BLaER1 treated with 17β-estradiol and CSF1 and Interleukin-3, amounts not matched to agents 10 nM and 100 nM (cell line): ENCODE results near the gene COQ9.
A peak's percentile ranks its signal among the peaks of the same experiment; 100 is the strongest.
"Not testable (repeated sequence)": the region's sequence is repeated elsewhere in the genome, so short reads cannot be mapped to it uniquely, and the experiment has no call there.

ENCODE experiments used
- H3K27ac ChIP-seq, 11 experiments: shearing (Covaris generic); formaldehyde crosslinking; 2 replicates each; pipeline ENCODE4 v1.8.1; 2022
- H3K27me3 ChIP-seq, 11 experiments: shearing (Covaris generic); formaldehyde crosslinking; 2 replicates each; pipeline ENCODE4 v1.8.1; 2022
- H3K36me3 ChIP-seq, 11 experiments: shearing (Covaris generic); formaldehyde crosslinking; 2 replicates each; pipeline ENCODE4 v1.8.1; 2022
- H3K4me1 ChIP-seq, 10 experiments: shearing (Covaris generic); formaldehyde crosslinking; 2 replicates each; pipeline ENCODE4 v1.8.1; 2022
- H3K4me2 ChIP-seq, 11 experiments: shearing (Covaris generic); formaldehyde crosslinking; 2 replicates each; pipeline ENCODE4 v1.8.1; 2022
- H3K4me3 ChIP-seq, 10 experiments: shearing (Covaris generic); formaldehyde crosslinking; 2 replicates each; pipeline ENCODE4 v1.8.1; 2022
- H3K9ac ChIP-seq, 11 experiments: shearing (Covaris generic); formaldehyde crosslinking; 2 replicates each; pipeline ENCODE4 v1.8.1; 2022
- H3K9me3 ChIP-seq, 11 experiments: shearing (Covaris generic); formaldehyde crosslinking; replicated peaks in 1 of 11; 2 replicates each; pipeline ENCODE4 v1.8.1; 2022
- H4K20me1 ChIP-seq, 11 experiments: shearing (Covaris generic); formaldehyde crosslinking; 2 replicates each; pipeline ENCODE4 v1.8.1; 2022
- Cebpa-rat ChIP-seq, 11 experiments: shearing (Covaris generic); IDR thresholded peaks; 2 replicates each; pipeline ENCODE4 v1.8.1; 2022

COQ9 gene

GRCh38 chr16:57486858-57487834 is 39.9 kb downstream of the COQ9 start:
- H3K4me1 ChIP-seq, result peaks cover 15 to 37% (median 28%) of the 10 kb centered on the region in 10 experiments
- no peaks in the 10 kb centered on the region for H3K27me3 ChIP-seq
- TF ChIP-seq Cebpa-rat (IDR thresholded peaks at IDR 0.05), result no peak
- H3K4me2 ChIP-seq, result peak overlapping the region; percentile 73 to 99 (median 98); a peak in 21 of 22 replicates
- peaks cover 5 to 16% (median 12%) of the 10 kb centered on the region in 11 experiments; a peak in 21 of 22 replicates for H3K9me3 ChIP-seq
- H3K36me3 ChIP-seq, result no peaks in the 10 kb centered on the region
- peak overlapping the region in 4 of 11 experiments; percentile 79 to 85 (median 81); a peak in 3 of 22 replicates for H3K9ac ChIP-seq
- peaks cover 0 to 32% (median 7%) of the 10 kb centered on the region in 11 experiments; a peak in 8 of 22 replicates for H4K20me1 ChIP-seq
- H3K4me3 ChIP-seq, result peak overlapping the region; percentile 69 to 96 (median 84); a peak in 17 of 20 replicates
- peak overlapping the region in 3 of 11 experiments; percentile 26 to 35 (median 30); a peak in 3 of 22 replicates for H3K27ac ChIP-seq

- Histone ChIP-seq H3K9me3 (peaks cover 5 to 32% (median 20%) of the 10 kb centered on the region in 11 experiments; a peak in 21 of 22 replicates), H3K36me3 (no peaks in the 10 kb centered on the region), H3K4me3 (no peak overlapping the region), H3K27me3 (no peaks in the 10 kb centered on the region), H4K20me1 (peaks cover 0 to 17% (median 7%) of the 10 kb centered on the region in 11 experiments; a peak in 7 of 22 replicates), H3K4me1 (peaks cover 25 to 52% (median 48%) of the 10 kb centered on the region in 10 experiments), H3K27ac (no peak overlapping the region), H3K9ac (no peak overlapping the region), H3K4me2 (no peak overlapping the region)
- no peak for TF ChIP-seq Cebpa-rat (IDR thresholded peaks at IDR 0.05)
Measured at GRCh38 chr16:57489229-57489628, 42.0 kb downstream of the COQ9 start.

GRCh38 chr16:57493767-57494166 is 46.5 kb downstream of the COQ9 start:
- peak overlapping the region in 9 of 11 experiments; percentile 34 to 87 (median 84); a peak in 18 of 22 replicates for H3K27ac ChIP-seq
- TF ChIP-seq Cebpa-rat (IDR thresholded peaks at IDR 0.05), result peak in 4 of 11 experiments; percentile 49 to 82 (median 66); a peak in 6 of 22 replicates

GRCh38 chr16:57497121-57497520 is 49.8 kb downstream of the COQ9 start:
- H3K36me3 ChIP-seq, result no peaks in the 10 kb centered on the region
- no peaks in the 10 kb centered on the region for H4K20me1 ChIP-seq
- TF ChIP-seq Cebpa-rat (IDR thresholded peaks at IDR 0.05), result no peak
- H3K9me3 ChIP-seq, result peaks cover 0 to 16% (median 7%) of the 10 kb centered on the region in 11 experiments; a peak in 10 of 22 replicates
- no peak overlapping the region for H3K4me3 ChIP-seq
- H3K4me1 ChIP-seq, result peaks cover 30 to 66% (median 60%) of the 10 kb centered on the region in 10 experiments
- no peaks in the 10 kb centered on the region for H3K27me3 ChIP-seq
- H3K27ac ChIP-seq, result no peak overlapping the region
- H3K4me2 ChIP-seq, result no peak overlapping the region
- no peak overlapping the region for H3K9ac ChIP-seq

More at GRCh38 chr16:57493767-57494166, 46.5 kb downstream of the COQ9 start:
- H3K4me2 ChIP-seq, result peak overlapping the region in 10 of 11 experiments; percentile 45 to 82 (median 70); a peak in 20 of 22 replicates
- no peaks in the 10 kb centered on the region for H3K27me3 ChIP-seq
- peak overlapping the region in 8 of 11 experiments; percentile 56 to 75 (median 68); a peak in 16 of 22 replicates for H3K9ac ChIP-seq
- peaks cover 13 to 39% (median 35%) of the 10 kb centered on the region in 10 experiments; a peak in 19 of 20 replicates for H3K4me1 ChIP-seq
- H3K9me3 ChIP-seq, result peaks cover 5 to 30% (median 20%) of the 10 kb centered on the region in 11 experiments; a peak in 21 of 22 replicates
- H4K20me1 ChIP-seq, result no peaks in the 10 kb centered on the region
- no peaks in the 10 kb centered on the region for H3K36me3 ChIP-seq
- peak overlapping the region in 5 of 10 experiments; percentile 0 to 40 (median 27); a peak in 7 of 20 replicates for H3K4me3 ChIP-seq

- H3K9ac ChIP-seq, result no peak overlapping the region
- H3K36me3 ChIP-seq, result no peaks in the 10 kb centered on the region
- H3K9me3 ChIP-seq, result peaks cover 0 to 7% (median 0%) of the 10 kb centered on the region in 11 experiments; a peak in 5 of 22 replicates
- H3K27ac ChIP-seq, result no peak overlapping the region
- TF ChIP-seq Cebpa-rat (IDR thresholded peaks at IDR 0.05), result no peak
- no peak overlapping the region for H3K4me3 ChIP-seq
- 0 out of 22 replicates have a peak, but pooled peaks cover 0 to 4% (median 0%) of the 10 kb centered on the region in 11 experiments for H3K27me3 ChIP-seq
- H3K4me1 ChIP-seq, result peaks cover 36 to 66% (median 60%) of the 10 kb centered on the region in 10 experiments
- H3K4me2 ChIP-seq, result no peak overlapping the region
- H4K20me1 ChIP-seq, result peaks cover 0 to under 1% (median 0%) of the 10 kb centered on the region in 11 experiments; a peak in 1 of 22 replicates
Measured at GRCh38 chr16:57498031-57498430, 50.8 kb downstream of the COQ9 start.

GRCh38 chr16:57499941-57500340 is 52.7 kb downstream of the COQ9 start:
- H3K27me3 ChIP-seq, H4K20me1 ChIP-seq, H3K4me3 ChIP-seq, H3K9me3 ChIP-seq, H3K36me3 ChIP-seq: not testable (repeated sequence)
- Histone ChIP-seq H3K27ac (peak overlapping the region in 2 of 11 experiments; percentile 36 to 44; a peak in 3 of 22 replicates), H3K4me2 (peak overlapping the region; percentile 42 to 89 (median 78); a peak in 20 of 22 replicates), H3K4me1 (peaks cover 34 to 66% (median 60%) of the 10 kb centered on the region in 10 experiments), H3K9ac (peak overlapping the region in 1 of 11 experiments; percentile 13; a peak in 1 of 22 replicates)

- H3K27me3 ChIP-seq, result 0 out of 22 replicates have a peak, but pooled peaks cover 0 to 4% (median 0%) of the 10 kb centered on the region in 11 experiments
- no peaks in the 10 kb centered on the region for H3K36me3 ChIP-seq
- no peak overlapping the region for H3K4me3 ChIP-seq
- TF ChIP-seq Cebpa-rat (IDR thresholded peaks at IDR 0.05), result no peak
- peak overlapping the region in 5 of 11 experiments; percentile 25 to 59 (median 36); a peak in 6 of 22 replicates for H3K27ac ChIP-seq
- H3K4me2 ChIP-seq, result peak overlapping the region; percentile 42 to 89 (median 78)
- peaks cover 0 to 7% (median 0%) of the 10 kb centered on the region in 11 experiments; a peak in 1 of 22 replicates for H4K20me1 ChIP-seq
- H3K9ac ChIP-seq, result peak overlapping the region in 3 of 11 experiments; percentile 13 to 39 (median 19); a peak in 4 of 22 replicates
- peaks cover 34 to 66% (median 60%) of the 10 kb centered on the region in 10 experiments for H3K4me1 ChIP-seq
- H3K9me3 ChIP-seq, result no peaks in the 10 kb centered on the region
Measured at GRCh38 chr16:57500578-57501111, 53.4 kb downstream of the COQ9 start.

GRCh38 chr16:57501492-57501891 is 54.2 kb downstream of the COQ9 start:
- TF ChIP-seq Cebpa-rat (IDR thresholded peaks at IDR 0.05), result no peak
- Histone ChIP-seq H3K36me3 (no peaks in the 10 kb centered on the region), H3K9me3 (no peaks in the 10 kb centered on the region), H3K4me2 (peak overlapping the region; percentile 42 to 89 (median 78); a peak in 21 of 22 replicates), H3K27me3 (0 out of 22 replicates have a peak, but pooled peaks cover 0 to 4% (median 0%) of the 10 kb centered on the region in 11 experiments), H3K27ac (no peak overlapping the region; a peak in 1 of 22 replicates), H3K4me3 (no peak overlapping the region), H4K20me1 (peaks cover 0 to 7% (median 0%) of the 10 kb centered on the region in 11 experiments; a peak in 1 of 22 replicates), H3K9ac (no peak overlapping the region), H3K4me1 (peaks cover 34 to 68% (median 60%) of the 10 kb centered on the region in 10 experiments)
